ENCODE data around the gene IL12RB1.
"Not testable (repeated sequence)": the region's sequence is repeated elsewhere in the genome, so short reads cannot be mapped to it uniquely, and the experiment has no call there.

Gene IL12RB1

GRCh38 chr19:18112989-18113478 lies 26.3 kb upstream of the IL12RB1 start:
- peak; percentile 97 for DNase-seq (ENCODE audit: low spot score)

GRCh38 chr19:18110609-18111232 lies 24.0 kb upstream of the IL12RB1 start:
- no peak for DNase-seq (ENCODE audit: low spot score)

GRCh38 chr19:18109733-18110608 lies 23.2 kb upstream of the IL12RB1 start:
- DNase-seq (ENCODE audit: low spot score), result peak; percentile 77

- DNase-seq (ENCODE audit: low spot score), result no peak
Observed at GRCh38 chr19:18109341-18109732, 22.6 kb upstream of the IL12RB1 start.

GRCh38 chr19:18108897-18109296 lies 22.2 kb upstream of the IL12RB1 start:
- no peak for DNase-seq (ENCODE audit: low spot score)

- DNase-seq (ENCODE audit: low spot score), result no peak
Observed at GRCh38 chr19:18107235-18107634, 20.5 kb upstream of the IL12RB1 start.

- DNase-seq (ENCODE audit: low spot score), result not testable (repeated sequence)
Observed at GRCh38 chr19:18105259-18105658, 18.5 kb upstream of the IL12RB1 start.

GRCh38 chr19:18104793-18105131 lies 18.0 kb upstream of the IL12RB1 start:
- no peak for DNase-seq (ENCODE audit: low spot score)

GRCh38 chr19:18102916-18103542 lies 16.3 kb upstream of the IL12RB1 start:
- DNase-seq (ENCODE audit: low spot score), result no peak

GRCh38 chr19:18101268-18101667 lies 14.5 kb upstream of the IL12RB1 start:
- DNase-seq (ENCODE audit: low spot score), result no peak

GRCh38 chr19:18100710-18101109 lies 14.0 kb upstream of the IL12RB1 start:
- DNase-seq (ENCODE audit: low spot score), result no peak

GRCh38 chr19:18099623-18099995 lies 12.9 kb upstream of the IL12RB1 start:
- no peak for DNase-seq (ENCODE audit: low spot score)

- no peak for DNase-seq (ENCODE audit: low spot score)
Observed at GRCh38 chr19:18098891-18099622, 12.3 kb upstream of the IL12RB1 start.

GRCh38 chr19:18097993-18098890 lies 11.5 kb upstream of the IL12RB1 start:
- no peak for DNase-seq (ENCODE audit: low spot score)

GRCh38 chr19:18097217-18097992 lies 10.7 kb upstream of the IL12RB1 start, which contains the start of gene MAST3:
TSS of gene MAST3 (plus strand) at chr19:18097778. CDS start at chr19:18097793, 15 bp downstream.
- DNase-seq (ENCODE audit: low spot score), result peak; percentile 97

GRCh38 chr19:18096258-18096657 lies 9.5 kb upstream of the IL12RB1 start:
- no peak for DNase-seq (ENCODE audit: low spot score)

GRCh38 chr19:18093439-18094161 lies 6.9 kb upstream of the IL12RB1 start:
- DNase-seq (ENCODE audit: low spot score), result no peak

- no peak for DNase-seq (ENCODE audit: low spot score)
Observed at GRCh38 chr19:18091217-18091608, 4.5 kb upstream of the IL12RB1 start.

GRCh38 chr19:18090545-18091216 lies 3.9 kb upstream of the IL12RB1 start:
- no peak for DNase-seq (ENCODE audit: low spot score)

All from HuH-7.5 (cell line).